Thymus (tissue), 11 donors: ENCODE results near the gene RBM34. TPM values are rescaled to one million over a fixed set of nuclear protein-coding genes. Genes with fewer than 3 reads are reported as not detected.
"Not testable (repeated sequence)": the region's sequence is repeated elsewhere in the genome, so short reads cannot be mapped to it uniquely, and the experiment has no call there.

Experiments used
- DNase-seq, 9 donors: peaks; one replicate each; pipeline ENCODE4 v3.0.0-alpha.2; 2013; ENCODE audit warnings: low spot score in 9 of 9, low read depth in 6 of 9, missing footprints in 1 of 9
- H3K27ac ChIP-seq, 2 donors: one replicate each; pipeline ENCODE4 v1.5.1; 2013; ENCODE audit warnings: control low read depth in 1 of 2, low read depth in 1 of 2, low read length in 1 of 2, mild to moderate bottlenecking in 1 of 2, moderate library complexity in 1 of 2
- H3K27me3 ChIP-seq, 2 donors: one replicate each; pipeline ENCODE4 v1.5.1; 2013; ENCODE audit warnings: low read length in 1 of 2; ENCODE audit not compliant: control insufficient read depth in 2 of 2, insufficient read depth in 1 of 2
- H3K36me3 ChIP-seq, 2 donors: one replicate each; pipeline ENCODE4 v1.5.1; 2013; ENCODE audit warnings: low read length in 1 of 2, mild to moderate bottlenecking in 1 of 2, moderate library complexity in 1 of 2; ENCODE audit not compliant: control insufficient read depth in 2 of 2, insufficient read depth in 2 of 2
- H3K4me1 ChIP-seq, 2 donors: one replicate each; pipeline ENCODE4 v1.5.1; 2013; ENCODE audit warnings: low read length in 2 of 2; ENCODE audit not compliant: control insufficient read depth in 2 of 2, insufficient read depth in 2 of 2
- H3K4me3 ChIP-seq, 2 donors: one replicate each; pipeline ENCODE4 v1.5.1; 2013; ENCODE audit warnings: low read length in 2 of 2, control low read depth in 1 of 2, mild to moderate bottlenecking in 1 of 2
- H3K9me3 ChIP-seq, 2 donors: one replicate each; pipeline ENCODE4 v1.5.1; 2013; ENCODE audit warnings: low read length in 1 of 2, mild to moderate bottlenecking in 1 of 2; ENCODE audit not compliant: control insufficient read depth in 2 of 2, insufficient read depth in 1 of 2
- WGBS: extraction: QIAGEN DNeasy Blood & Tissue Kit; methylation state at CpG from one replicate; pipeline ENCODE4 v1.1.7; 2013; 5-methylcytosine and 5-hydroxymethylcytosine counted together
- polyA plus RNA-seq: library from polyadenylated mRNA; stranded (reverse); fragments of 200-250 nt; gene quantifications from one replicate; pipeline ENCODE4 v1.2.3, GENCODE V29; 2013
- total RNA-seq: library from RNA; stranded (reverse); fragments of 120-200 nt; gene quantifications from one replicate; pipeline ENCODE4 v1.2.4, GENCODE V29; 2013
- donor health status: healthy.

Gene RBM34
- total and polyA plus RNA-seq, 2 donors: 95.1 to 168 TPM

DNA sequence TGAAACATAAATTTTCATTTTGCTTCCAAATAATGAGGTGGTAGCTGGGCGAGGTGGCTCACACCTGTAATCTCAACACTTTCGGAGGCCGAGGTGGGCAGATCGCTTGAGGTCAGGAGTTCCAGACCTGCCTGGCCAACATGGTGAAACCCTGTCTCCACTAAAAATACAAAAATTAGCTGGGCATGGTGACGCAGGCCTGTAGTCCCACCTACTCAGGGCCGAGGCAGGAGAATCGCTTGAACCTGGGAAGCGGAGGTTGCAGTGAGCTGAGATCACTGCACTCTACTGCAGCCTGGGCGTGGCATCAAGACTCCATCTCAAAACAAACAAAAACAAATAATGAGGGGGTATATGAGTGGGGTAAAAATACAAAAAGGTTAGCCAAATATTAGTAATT, 1.1 kb downstream of the RBM34 start:
- not testable (repeated sequence) for H3K27me3 ChIP-seq, DNase-seq, H3K9me3 ChIP-seq, H3K27ac ChIP-seq
- H3K4me1 ChIP-seq: peaks cover 12 to 14% of the 10 kb centered on the region in 2 donors
- peaks cover 16 to 41% of the 10 kb centered on the region in 2 donors for H3K36me3 ChIP-seq
- 96% methylated on average over 9 of the region's 9 CpGs for WGBS
- peak overlapping the region in 1 of 2 donors; percentile 75 for H3K4me3 ChIP-seq

- Histone ChIP-seq H3K36me3 (peaks cover 18 to 47% of the 10 kb centered on the region in 2 donors), H3K4me1 (peaks cover 12 to 14% of the 10 kb centered on the region in 2 donors)
- WGBS: 99% methylated on average over 9 of the region's 9 CpGs
- H3K27ac ChIP-seq, H3K4me3 ChIP-seq, H3K9me3 ChIP-seq, DNase-seq, H3K27me3 ChIP-seq: not testable (repeated sequence)
These were observed 1.8 kb downstream of the RBM34 start for GRCh38 chr1:235159284-235159683.

DNA sequence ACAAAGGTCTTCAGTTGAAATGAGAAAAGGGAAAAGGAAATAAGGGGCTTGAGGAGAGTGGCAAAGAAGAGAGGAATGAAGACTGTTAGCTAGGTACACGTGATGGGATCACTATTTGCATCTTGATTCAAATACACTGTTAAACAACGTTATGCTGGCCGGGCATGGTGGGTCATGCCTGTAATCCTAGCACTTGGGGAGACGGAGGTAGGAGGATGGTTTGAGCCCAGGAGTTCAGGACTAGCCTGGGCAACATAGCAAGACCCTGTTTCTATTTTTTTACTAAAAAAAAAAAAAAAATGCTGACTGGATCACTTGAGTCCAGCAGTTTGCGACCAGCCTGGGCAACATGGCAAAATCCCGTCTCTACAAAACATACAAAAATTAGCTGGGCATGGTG, 2.4 kb downstream of the RBM34 start:
- Histone ChIP-seq H3K27ac (no peak overlapping the region), H3K9me3 (no peaks in the 10 kb centered on the region), H3K36me3 (peaks cover 24 to 51% of the 10 kb centered on the region in 2 donors), H3K4me1 (peaks cover 12 to 14% of the 10 kb centered on the region in 2 donors), H3K4me3 (no peak overlapping the region), H3K27me3 (no peaks in the 10 kb centered on the region)
- 97% methylated on average over 6 of the region's 6 CpGs for WGBS
- no peak for DNase-seq

- WGBS: 98% methylated on average over 4 of the region's 4 CpGs
- H3K4me3 ChIP-seq: no peak overlapping the region
- peaks cover 31 to 65% of the 10 kb centered on the region in 2 donors for H3K36me3 ChIP-seq
- no peak for DNase-seq
- no peak overlapping the region for H3K27ac ChIP-seq
- H3K9me3 ChIP-seq: no peaks in the 10 kb centered on the region
- peaks cover 12 to 14% of the 10 kb centered on the region in 2 donors for H3K4me1 ChIP-seq
- no peaks in the 10 kb centered on the region for H3K27me3 ChIP-seq
These were observed 3.9 kb downstream of the RBM34 start for GRCh38 chr1:235157150-235157549.

- Histone ChIP-seq H3K36me3 (peaks cover 31 to 68% of the 10 kb centered on the region in 2 donors), H3K27me3 (no peaks in the 10 kb centered on the region), H3K27ac (no peak overlapping the region), H3K4me1 (peaks cover 8 to 10% of the 10 kb centered on the region in 2 donors), H3K9me3 (no peaks in the 10 kb centered on the region), H3K4me3 (no peak overlapping the region)
- no peak for DNase-seq
- WGBS: 97% methylated on average over 4 of the region's 4 CpGs
These were observed 4.3 kb downstream of the RBM34 start for GRCh38 chr1:235156740-235157139.

GRCh38 chr1:235156265-235156664, 4.8 kb downstream of the RBM34 start:
- Histone ChIP-seq H3K27me3 (no peaks in the 10 kb centered on the region), H3K27ac (no peak overlapping the region), H3K4me1 (peaks cover 6 to 7% of the 10 kb centered on the region in 2 donors), H3K36me3 (peaks cover 35 to 73% of the 10 kb centered on the region in 2 donors), H3K4me3 (no peak overlapping the region), H3K9me3 (no peaks in the 10 kb centered on the region)
- 97% methylated on average over 3 of the region's 3 CpGs for WGBS
- DNase-seq: no peak

GRCh38 chr1:235152235-235152634, 8.8 kb downstream of the RBM34 start:
- H3K9me3 ChIP-seq: no peaks in the 10 kb centered on the region
- no peaks in the 10 kb centered on the region for H3K27me3 ChIP-seq
- H3K4me1 ChIP-seq: no peaks in the 10 kb centered on the region
- H3K27ac ChIP-seq: no peak overlapping the region
- H3K4me3 ChIP-seq: no peak overlapping the region
- no peak for DNase-seq
- peaks cover 42 to 83% of the 10 kb centered on the region in 2 donors for H3K36me3 ChIP-seq

GRCh38 chr1:235151033-235151432, 10.0 kb downstream of the RBM34 start:
- no peak for DNase-seq
- Histone ChIP-seq H3K4me3 (no peak overlapping the region), H3K36me3 (peaks cover 45 to 80% of the 10 kb centered on the region in 2 donors), H3K27me3 (no peaks in the 10 kb centered on the region), H3K9me3 (no peaks in the 10 kb centered on the region), H3K4me1 (no peaks in the 10 kb centered on the region), H3K27ac (no peak overlapping the region)
- 98% methylated on average over 2 of the region's 2 CpGs for WGBS

- Histone ChIP-seq H3K27me3 (no peaks in the 10 kb centered on the region), H3K36me3 (peaks cover 54 to 82% of the 10 kb centered on the region in 2 donors), H3K27ac (no peak overlapping the region), H3K4me3 (no peak overlapping the region), H3K9me3 (no peaks in the 10 kb centered on the region), H3K4me1 (no peaks in the 10 kb centered on the region)
- WGBS: 98% methylated on average over 9 of the region's 9 CpGs
- DNase-seq: no peak
These were observed 11.2 kb downstream of the RBM34 start for GRCh38 chr1:235149824-235150223.

DNA sequence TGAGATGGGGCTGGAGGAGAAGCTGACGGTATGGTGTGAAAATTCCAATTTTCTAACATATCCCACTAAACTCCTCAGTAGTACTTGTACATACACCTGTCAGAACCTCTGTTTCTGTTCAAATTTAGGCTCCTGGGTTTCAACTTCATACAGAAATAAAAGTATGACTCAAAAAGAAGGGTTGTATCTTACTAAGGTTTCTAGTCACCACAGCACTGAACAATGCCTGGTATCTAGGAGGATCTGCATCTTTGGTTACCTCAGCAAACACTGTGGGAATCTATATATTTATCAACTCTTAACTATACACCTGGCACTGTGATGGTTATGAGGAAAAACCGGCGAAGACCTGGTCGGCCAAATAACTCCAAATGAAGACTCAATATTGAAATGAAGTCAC, 13.8 kb downstream of the RBM34 start:
- Histone ChIP-seq H3K27ac (no peak overlapping the region), H3K4me3 (no peak overlapping the region), H3K36me3 (peaks cover 58 to 79% of the 10 kb centered on the region in 2 donors), H3K27me3 (no peaks in the 10 kb centered on the region), H3K4me1 (no peaks in the 10 kb centered on the region), H3K9me3 (no peaks in the 10 kb centered on the region)
- DNase-seq: no peak
- 98% methylated on average over 4 of the region's 4 CpGs for WGBS
